ENCODE results near the gene VAV3.

VAV3 gene

GRCh38 chr1:107953556-107953955 lies 11.4 kb downstream of the VAV3 start:
- Mint-ChIP-seq H3K4me1 (ENCODE audit: low read depth) (peaks cover 47% of the 10 kb centered on the region), H3K27ac (no peak overlapping the region), H3K27me3 (no peaks in the 10 kb centered on the region), H3K36me3 (ENCODE audit: low read depth) (no peaks in the 10 kb centered on the region), H3K4me3 (no peak overlapping the region), H3K9me3 (no peaks in the 10 kb centered on the region)
- DNase-seq = no peak

DNA sequence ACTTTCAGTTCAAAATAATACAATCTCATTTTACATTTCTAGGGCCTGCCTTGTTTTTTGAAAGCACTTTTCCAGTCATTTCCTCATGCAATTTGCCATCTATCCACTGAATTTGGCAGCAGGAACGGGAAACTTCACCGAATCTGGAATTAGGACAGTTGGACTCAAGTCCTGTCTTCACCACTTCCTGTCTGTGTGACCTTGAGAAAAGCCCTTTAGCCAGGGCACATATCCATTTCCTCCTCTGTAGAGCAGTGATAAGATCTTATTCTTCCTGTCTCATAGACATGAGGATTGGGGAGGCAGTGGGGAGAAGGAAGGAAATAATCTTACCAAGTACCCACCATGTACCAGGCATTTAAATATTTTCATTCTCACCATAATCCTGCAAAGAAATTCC lies 12.0 kb downstream of the VAV3 start:
- Mint-ChIP-seq H3K4me1 (ENCODE audit: low read depth) (peaks cover 47% of the 10 kb centered on the region), H3K27me3 (no peaks in the 10 kb centered on the region), H3K4me3 (no peak overlapping the region), H3K27ac (no peak overlapping the region), H3K36me3 (ENCODE audit: low read depth) (no peaks in the 10 kb centered on the region), H3K9me3 (no peaks in the 10 kb centered on the region)
- no peak for DNase-seq

GRCh38 chr1:107950464-107950863 lies 14.5 kb downstream of the VAV3 start:
- peaks cover 48% of the 10 kb centered on the region for H3K4me1 Mint-ChIP-seq (ENCODE audit: low read depth)
- H3K27ac Mint-ChIP-seq = no peak overlapping the region
- no peak overlapping the region for H3K4me3 Mint-ChIP-seq
- H3K36me3 Mint-ChIP-seq (ENCODE audit: low read depth) = no peaks in the 10 kb centered on the region
- H3K9me3 Mint-ChIP-seq = no peaks in the 10 kb centered on the region
- no peak for DNase-seq
- H3K27me3 Mint-ChIP-seq = no peaks in the 10 kb centered on the region

GRCh38 chr1:107949467-107950253 lies 15.3 kb downstream of the VAV3 start:
- no peaks in the 10 kb centered on the region for H3K27me3 Mint-ChIP-seq
- H3K27ac Mint-ChIP-seq = no peak overlapping the region
- H3K36me3 Mint-ChIP-seq (ENCODE audit: low read depth) = no peaks in the 10 kb centered on the region
- H3K9me3 Mint-ChIP-seq = no peaks in the 10 kb centered on the region
- no peak overlapping the region for H3K4me3 Mint-ChIP-seq
- no peak for DNase-seq
- H3K4me1 Mint-ChIP-seq (ENCODE audit: low read depth) = peaks cover 45% of the 10 kb centered on the region

DNA sequence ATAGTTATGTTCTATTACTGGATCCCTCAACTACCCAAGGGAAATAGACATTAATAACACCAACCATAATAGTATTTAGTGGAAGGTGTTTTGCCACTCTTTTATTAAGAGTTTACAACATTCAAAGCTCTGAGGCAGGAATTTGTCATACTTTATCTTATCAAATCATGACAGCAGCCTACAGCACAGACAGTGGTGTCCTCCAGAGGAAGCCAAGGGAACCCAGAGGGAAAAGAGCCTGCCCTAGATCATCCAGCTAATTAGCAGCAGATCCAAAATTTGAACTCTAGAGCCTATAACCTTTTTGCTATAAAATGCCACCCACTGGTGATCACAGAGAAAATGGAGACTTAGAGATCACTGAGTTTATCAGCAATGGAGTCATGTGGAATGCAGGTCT lies 18.2 kb downstream of the VAV3 start:
- Mint-ChIP-seq H3K36me3 (ENCODE audit: low read depth) (no peaks in the 10 kb centered on the region), H3K9me3 (no peaks in the 10 kb centered on the region), H3K27me3 (no peaks in the 10 kb centered on the region), H3K27ac (no peak overlapping the region), H3K4me1 (ENCODE audit: low read depth) (peaks cover 44% of the 10 kb centered on the region), H3K4me3 (no peak overlapping the region)
- DNase-seq = no peak

GRCh38 chr1:107943694-107944093 lies 21.3 kb downstream of the VAV3 start:
- H3K36me3 Mint-ChIP-seq (ENCODE audit: low read depth) = no peaks in the 10 kb centered on the region
- H3K4me3 Mint-ChIP-seq = no peak overlapping the region
- H3K4me1 Mint-ChIP-seq (ENCODE audit: low read depth) = peaks cover 40% of the 10 kb centered on the region
- H3K27ac Mint-ChIP-seq = no peak overlapping the region
- no peak for DNase-seq
- H3K9me3 Mint-ChIP-seq = no peaks in the 10 kb centered on the region
- H3K27me3 Mint-ChIP-seq = no peaks in the 10 kb centered on the region

DNA sequence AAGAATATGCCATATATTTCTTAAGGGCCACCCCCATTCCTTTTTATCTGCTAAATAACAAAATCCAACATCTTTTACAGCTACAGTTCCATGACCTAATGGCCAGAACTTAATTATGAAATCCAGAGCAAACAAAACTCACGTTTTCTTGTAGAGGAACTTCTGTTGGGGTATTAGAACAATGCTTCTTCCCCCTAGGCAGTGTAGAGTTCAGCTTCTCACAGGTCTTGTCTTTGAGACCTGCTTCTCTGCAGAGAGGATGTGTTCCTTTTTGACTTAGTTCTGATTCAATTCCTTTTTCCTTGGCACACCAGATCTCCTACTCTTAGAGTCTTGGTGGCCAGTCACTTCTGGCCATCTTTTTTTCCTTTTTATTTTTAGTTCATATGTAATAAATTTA lies 22.2 kb downstream of the VAV3 start:
- H3K4me3 Mint-ChIP-seq = no peak overlapping the region
- H3K36me3 Mint-ChIP-seq (ENCODE audit: low read depth) = no peaks in the 10 kb centered on the region
- DNase-seq = no peak
- H3K9me3 Mint-ChIP-seq = no peaks in the 10 kb centered on the region
- H3K27ac Mint-ChIP-seq = no peak overlapping the region
- H3K27me3 Mint-ChIP-seq = no peaks in the 10 kb centered on the region
- peaks cover 44% of the 10 kb centered on the region for H3K4me1 Mint-ChIP-seq (ENCODE audit: low read depth)

DNA sequence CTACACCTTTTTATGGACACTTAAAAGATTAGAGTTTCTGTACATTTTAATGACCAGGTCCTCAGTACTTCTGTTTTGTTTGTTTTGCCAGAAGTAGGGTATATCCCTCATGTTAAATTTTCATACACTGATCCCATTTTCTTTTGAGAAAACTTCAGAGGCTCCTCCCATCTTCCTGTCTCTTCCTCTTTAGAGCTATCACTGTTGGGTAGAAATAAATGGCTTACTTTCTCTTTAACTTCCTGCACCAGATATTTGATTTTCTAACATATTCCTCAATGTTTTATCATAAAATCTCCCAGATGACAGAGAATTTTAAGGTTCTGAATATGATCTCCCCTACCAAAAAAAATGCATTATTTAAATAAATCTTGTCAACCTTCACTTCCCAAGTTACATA lies 23.4 kb downstream of the VAV3 start:
- Mint-ChIP-seq H3K36me3 (ENCODE audit: low read depth) (no peaks in the 10 kb centered on the region), H3K4me3 (no peak overlapping the region), H3K4me1 (ENCODE audit: low read depth) (peaks cover 56% of the 10 kb centered on the region), H3K27me3 (no peaks in the 10 kb centered on the region), H3K27ac (no peak overlapping the region), H3K9me3 (no peaks in the 10 kb centered on the region)
- DNase-seq = no peak

DNA sequence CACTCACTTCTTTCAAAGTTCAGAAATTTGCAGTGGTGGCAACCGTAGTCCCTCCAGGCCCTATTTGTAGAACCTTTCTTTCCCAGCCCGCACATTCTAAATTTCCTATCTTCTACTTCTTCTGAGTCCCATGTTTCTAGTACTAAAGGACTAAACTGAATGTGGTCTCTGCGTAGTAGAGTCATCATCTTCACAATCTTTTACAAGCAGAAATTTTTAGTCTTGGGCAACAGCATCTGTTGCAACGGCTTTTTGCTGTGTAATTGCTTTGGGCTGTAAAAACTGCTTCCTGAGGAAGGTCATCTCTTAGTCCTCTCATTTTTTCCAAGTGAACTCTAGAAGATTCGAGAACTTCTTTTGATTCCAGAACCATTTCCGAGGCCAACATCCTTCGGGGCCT lies 23.9 kb downstream of the VAV3 start:
- Mint-ChIP-seq H3K9me3 (no peaks in the 10 kb centered on the region), H3K36me3 (ENCODE audit: low read depth) (no peaks in the 10 kb centered on the region), H3K4me1 (ENCODE audit: low read depth) (peaks cover 59% of the 10 kb centered on the region), H3K27ac (no peak overlapping the region), H3K27me3 (no peaks in the 10 kb centered on the region), H3K4me3 (no peak overlapping the region)
- DNase-seq = no peak

GRCh38 chr1:107940701-107941100 lies 24.3 kb downstream of the VAV3 start:
- Mint-ChIP-seq H3K4me3 (no peak overlapping the region), H3K9me3 (no peaks in the 10 kb centered on the region), H3K27me3 (no peaks in the 10 kb centered on the region), H3K27ac (no peak overlapping the region), H3K4me1 (ENCODE audit: low read depth) (peaks cover 62% of the 10 kb centered on the region), H3K36me3 (ENCODE audit: low read depth) (no peaks in the 10 kb centered on the region)
- DNase-seq = no peak

DNA sequence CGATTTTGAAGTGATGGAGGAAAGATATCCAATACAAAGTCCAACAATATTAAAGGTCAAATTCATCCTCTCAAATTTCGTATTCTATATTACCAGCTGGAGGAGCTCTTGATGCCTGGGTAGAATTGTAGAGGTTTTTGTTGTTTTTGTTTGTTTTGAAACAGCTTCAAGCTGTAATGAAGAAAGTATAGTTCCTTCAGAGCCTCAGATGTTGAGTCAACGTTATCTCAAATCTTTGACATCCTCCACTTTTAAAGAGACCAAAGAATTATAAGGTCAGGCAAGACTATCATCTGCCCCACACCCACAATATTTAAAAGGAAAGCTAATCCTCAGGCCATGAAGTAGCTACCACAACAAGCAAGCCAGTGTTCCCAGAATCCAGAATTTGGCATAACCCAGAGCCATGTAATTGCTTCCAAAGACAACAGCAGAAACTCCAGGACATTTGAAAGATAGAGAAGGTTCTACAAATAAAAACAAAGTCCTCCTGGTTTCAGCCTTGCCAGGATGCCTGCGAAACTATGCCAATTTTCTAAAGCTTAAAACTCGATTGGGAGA lies 24.9 kb downstream of the VAV3 start:
- Mint-ChIP-seq H3K4me1 (ENCODE audit: low read depth) (peaks cover 68% of the 10 kb centered on the region), H3K27ac (no peak overlapping the region), H3K9me3 (no peaks in the 10 kb centered on the region), H3K36me3 (ENCODE audit: low read depth) (no peaks in the 10 kb centered on the region), H3K4me3 (no peak overlapping the region), H3K27me3 (no peaks in the 10 kb centered on the region)
- DNase-seq = no peak

GRCh38 chr1:107939256-107939655 lies 25.7 kb downstream of the VAV3 start:
- Mint-ChIP-seq H3K36me3 (ENCODE audit: low read depth) (no peaks in the 10 kb centered on the region), H3K4me1 (ENCODE audit: low read depth) (peaks cover 76% of the 10 kb centered on the region), H3K27ac (no peak overlapping the region), H3K27me3 (no peaks in the 10 kb centered on the region), H3K4me3 (no peak overlapping the region), H3K9me3 (no peaks in the 10 kb centered on the region)
- no peak for DNase-seq

GRCh38 chr1:107936498-107937481 lies 28.2 kb downstream of the VAV3 start:
- Mint-ChIP-seq H3K9me3 (no peaks in the 10 kb centered on the region), H3K36me3 (ENCODE audit: low read depth) (no peaks in the 10 kb centered on the region), H3K4me1 (ENCODE audit: low read depth) (peaks cover 79% of the 10 kb centered on the region), H3K4me3 (peak overlapping the region; percentile 59), H3K27ac (peak overlapping the region; percentile 93), H3K27me3 (no peaks in the 10 kb centered on the region)
- peak; percentile 47 for DNase-seq

DNA sequence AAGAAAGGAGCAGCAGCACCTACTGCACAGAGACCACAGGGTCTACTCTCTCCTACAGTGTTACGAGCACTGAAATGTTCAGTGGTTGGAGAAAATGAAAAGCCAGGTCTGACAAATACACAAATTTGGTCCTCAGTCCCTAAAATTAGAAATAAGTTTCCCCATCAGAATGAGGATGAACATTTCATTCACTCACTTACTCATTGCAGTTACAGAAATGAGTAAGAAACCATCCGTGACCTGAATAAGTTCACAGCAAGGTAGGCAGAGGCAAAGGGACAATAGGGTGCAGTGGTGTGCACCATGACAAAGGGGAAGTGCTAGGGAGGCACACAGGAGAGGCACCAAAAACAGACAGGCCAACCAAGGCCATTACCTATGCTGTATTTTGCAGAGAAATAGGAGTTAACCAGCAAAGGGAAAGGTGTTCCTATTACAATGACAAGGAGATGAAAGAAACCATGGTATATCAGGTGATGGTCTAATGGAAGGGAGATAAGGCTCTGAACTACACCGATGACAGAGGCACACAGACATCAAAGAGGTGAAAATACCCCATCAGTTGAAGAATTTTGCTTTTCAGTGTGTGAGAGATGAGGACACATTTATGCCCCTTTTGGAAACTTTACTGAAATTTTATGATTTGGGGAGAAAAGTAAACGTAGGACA lies 29.4 kb downstream of the VAV3 start:
- peaks cover 71% of the 10 kb centered on the region for H3K4me1 Mint-ChIP-seq (ENCODE audit: low read depth)
- peak overlapping the region; percentile 93 for H3K27ac Mint-ChIP-seq
- H3K27me3 Mint-ChIP-seq = no peaks in the 10 kb centered on the region
- H3K9me3 Mint-ChIP-seq = no peaks in the 10 kb centered on the region
- H3K36me3 Mint-ChIP-seq (ENCODE audit: low read depth) = no peaks in the 10 kb centered on the region
- DNase-seq = peak; percentile 58
- peak overlapping the region; percentile 70 for H3K4me3 Mint-ChIP-seq

All from activated T-cell treated with anti-CD3 and anti-CD28 coated beads, Interleukin-2, amount 50 U/mL, for 24 hours (primary cell).